Measurements from ENCODE around the gene GSG1L.

GSG1L gene

GRCh38 chr16:28014851-28015250, 48.7 kb downstream of the GSG1L start:
- no peak for DNase-seq (ENCODE audit: low read depth in 2 of 2)

GRCh38 chr16:28013878-28014277, 49.6 kb downstream of the GSG1L start:
- DNase-seq (ENCODE audit: low read depth in 2 of 2), result no peak

- no peak for DNase-seq (ENCODE audit: low read depth in 2 of 2)
These were observed 50.1 kb downstream of the GSG1L start for GRCh38 chr16:28013392-28013791.

- DNase-seq (ENCODE audit: low read depth in 2 of 2), result no peak
These were observed 51.5 kb downstream of the GSG1L start for GRCh38 chr16:28011971-28012445.

- DNase-seq (ENCODE audit: low read depth in 2 of 2), result no peak
These were observed 52.3 kb downstream of the GSG1L start for GRCh38 chr16:28011223-28011622.

GRCh38 chr16:28010671-28011070, 52.8 kb downstream of the GSG1L start:
- DNase-seq (ENCODE audit: low read depth in 2 of 2), result no peak

- DNase-seq (ENCODE audit: low read depth in 2 of 2), result no peak
These were observed 53.7 kb downstream of the GSG1L start for GRCh38 chr16:28009586-28010373.

- DNase-seq (ENCODE audit: low read depth in 2 of 2), result no peak
These were observed 59.6 kb downstream of the GSG1L start for GRCh38 chr16:28003923-28004322.

- no peak for DNase-seq (ENCODE audit: low read depth in 2 of 2)
These were observed 60.3 kb downstream of the GSG1L start for GRCh38 chr16:28003021-28003865.

GRCh38 chr16:28001642-28002041, 61.9 kb downstream of the GSG1L start:
- DNase-seq (ENCODE audit: low read depth in 2 of 2), result no peak

GRCh38 chr16:28001184-28001583, 62.3 kb downstream of the GSG1L start:
- DNase-seq (ENCODE audit: low read depth in 2 of 2), result no peak

- no peak for DNase-seq (ENCODE audit: low read depth in 2 of 2)
These were observed 63.0 kb downstream of the GSG1L start for GRCh38 chr16:28000314-28001169.

GRCh38 chr16:27999687-28000086, 63.8 kb downstream of the GSG1L start:
- no peak for DNase-seq (ENCODE audit: low read depth in 2 of 2)

GRCh38 chr16:27995378-27995777, 68.1 kb downstream of the GSG1L start:
- no peak for DNase-seq (ENCODE audit: low read depth in 2 of 2)

- no peak for DNase-seq (ENCODE audit: low read depth in 2 of 2)
These were observed 68.8 kb downstream of the GSG1L start for GRCh38 chr16:27994686-27995085.

GRCh38 chr16:27993587-27993986, 69.9 kb downstream of the GSG1L start:
- DNase-seq (ENCODE audit: low read depth in 2 of 2), result no peak

- no peak for DNase-seq (ENCODE audit: low read depth in 2 of 2)
These were observed 71.6 kb downstream of the GSG1L start for GRCh38 chr16:27991876-27992275.

- DNase-seq (ENCODE audit: low read depth in 2 of 2), result no peak
These were observed 77.5 kb downstream of the GSG1L start for GRCh38 chr16:27985981-27986380.

- DNase-seq (ENCODE audit: low read depth in 2 of 2), result no peak
These were observed 79.4 kb downstream of the GSG1L start for GRCh38 chr16:27984121-27984520.

GRCh38 chr16:27983244-27983643, 80.3 kb downstream of the GSG1L start:
- DNase-seq (ENCODE audit: low read depth in 2 of 2), result no peak

- no peak for DNase-seq (ENCODE audit: low read depth in 2 of 2)
These were observed 81.3 kb downstream of the GSG1L start for GRCh38 chr16:27982184-27982583.

Data from activated CD4-positive, alpha-beta T cell treated with anti-CD3 and anti-CD28 coated beads for 24 hours (primary cell).